Left ventricle myocardium superior (tissue), 1 donor: ENCODE data around the gene PHC2. TPM values are rescaled to one million over a fixed set of nuclear protein-coding genes. Genes with fewer than 3 reads are reported as not detected.
A peak's percentile ranks its signal among the peaks of the same experiment; 100 is the strongest.

Experiments used
- ATAC-seq: fragments of 200-7000 bp; cut with Tn5 transposase; one replicate; pipeline ENCODE4 v1.9.1; 2020; ENCODE audit warnings: mild to moderate bottlenecking, moderate library complexity
- DNase-seq: peaks from one replicate; pipeline ENCODE4 v3.0.0-alpha.2; 2020
- intact Hi-C: fragments of 100-400 bp; cut with micrococcal nuclease; formaldehyde crosslinking; loops from one replicate; pipeline ENCODE4 v1.11.0; 2022
- long read RNA-seq: library from polyadenylated mRNA; unstranded; transcript quantifications from one replicate; pipeline ENCODE4 v2.0.0, GENCODE V29; 2021
- total RNA-seq: library from RNA; stranded (reverse); fragmentation: NEBNext Ultra II Directional; extraction: Animal tissue kit (Norgen Biotek cat#: 25700); gene quantifications from one replicate; pipeline ENCODE4 v1.2.1, GENCODE V29; 2021
- donor health status: DM: no; HTN: yes; CAD: no; lungs with severe emphysema.

PHC2 gene, protein sequence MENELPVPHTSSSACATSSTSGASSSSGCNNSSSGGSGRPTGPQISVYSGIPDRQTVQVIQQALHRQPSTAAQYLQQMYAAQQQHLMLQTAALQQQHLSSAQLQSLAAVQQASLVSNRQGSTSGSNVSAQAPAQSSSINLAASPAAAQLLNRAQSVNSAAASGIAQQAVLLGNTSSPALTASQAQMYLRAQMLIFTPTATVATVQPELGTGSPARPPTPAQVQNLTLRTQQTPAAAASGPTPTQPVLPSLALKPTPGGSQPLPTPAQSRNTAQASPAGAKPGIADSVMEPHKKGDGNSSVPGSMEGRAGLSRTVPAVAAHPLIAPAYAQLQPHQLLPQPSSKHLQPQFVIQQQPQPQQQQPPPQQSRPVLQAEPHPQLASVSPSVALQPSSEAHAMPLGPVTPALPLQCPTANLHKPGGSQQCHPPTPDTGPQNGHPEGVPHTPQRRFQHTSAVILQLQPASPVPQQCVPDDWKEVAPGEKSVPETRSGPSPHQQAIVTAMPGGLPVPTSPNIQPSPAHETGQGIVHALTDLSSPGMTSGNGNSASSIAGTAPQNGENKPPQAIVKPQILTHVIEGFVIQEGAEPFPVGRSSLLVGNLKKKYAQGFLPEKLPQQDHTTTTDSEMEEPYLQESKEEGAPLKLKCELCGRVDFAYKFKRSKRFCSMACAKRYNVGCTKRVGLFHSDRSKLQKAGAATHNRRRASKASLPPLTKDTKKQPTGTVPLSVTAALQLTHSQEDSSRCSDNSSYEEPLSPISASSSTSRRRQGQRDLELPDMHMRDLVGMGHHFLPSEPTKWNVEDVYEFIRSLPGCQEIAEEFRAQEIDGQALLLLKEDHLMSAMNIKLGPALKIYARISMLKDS
- total RNA-seq, result 118 TPM
- long read RNA-seq, transcript PHC2-202 (7 exons, 2,550 nt), result major isoform, 24 of 177 reads
- long read RNA-seq, partial matches to known transcripts, result 26 of 177 reads
- long read RNA-seq, other reads (novel, unspliced or antisense), result 125 of 177 reads

DNA sequence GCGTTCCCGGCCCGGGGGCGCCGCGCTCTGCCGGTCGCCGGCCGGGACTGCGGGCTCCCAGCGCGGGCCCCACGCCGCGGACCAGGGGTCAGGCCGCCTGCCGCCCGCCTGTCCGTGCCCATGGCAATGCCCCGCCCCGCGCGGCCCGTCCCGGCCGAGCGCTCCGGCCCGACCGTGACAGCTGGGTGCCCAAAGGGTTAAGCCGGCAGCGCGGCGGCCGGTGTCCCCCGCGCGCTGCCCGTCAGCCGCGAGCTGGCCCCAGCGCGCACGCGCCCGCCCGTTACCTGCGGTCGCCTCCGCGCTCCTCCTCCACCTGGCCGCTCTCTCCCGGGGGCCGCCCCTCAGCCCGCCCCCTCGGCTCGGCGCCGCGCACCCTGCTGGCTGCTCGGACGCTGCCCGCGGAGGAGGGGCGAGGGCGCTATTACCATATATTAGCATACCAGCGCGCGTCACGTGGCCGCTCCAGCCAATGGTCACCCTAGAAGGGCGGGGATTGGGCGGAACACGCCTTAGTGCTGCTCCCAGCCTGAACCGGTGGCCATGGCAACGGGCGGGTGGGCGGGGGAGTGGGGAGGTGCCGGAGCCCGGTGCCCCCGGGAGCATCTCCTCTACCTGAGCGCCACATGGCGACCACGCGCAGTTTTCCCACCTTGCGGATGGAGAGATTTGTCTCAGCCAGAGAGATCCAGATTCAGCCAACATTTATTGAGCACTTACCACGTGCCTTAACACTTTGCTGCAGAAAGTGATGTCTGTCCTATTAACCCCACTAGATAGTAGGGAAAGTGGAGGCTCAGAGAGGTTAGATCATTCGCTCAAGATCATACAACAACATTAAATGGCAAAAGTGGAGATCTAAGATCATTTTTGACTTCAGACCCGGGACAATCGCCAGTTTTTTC is at the start of gene PHC2:
Gene PHC2, minus strand, starts transcription at position 404 of the 902 bp plus-strand sequence. CDS start 55,556 bp downstream, outside the sequence.
- ATAC-seq (peak; percentile 94), DNase-seq (peak; percentile 99)
- intact Hi-C loops, result no loop called here

DNA sequence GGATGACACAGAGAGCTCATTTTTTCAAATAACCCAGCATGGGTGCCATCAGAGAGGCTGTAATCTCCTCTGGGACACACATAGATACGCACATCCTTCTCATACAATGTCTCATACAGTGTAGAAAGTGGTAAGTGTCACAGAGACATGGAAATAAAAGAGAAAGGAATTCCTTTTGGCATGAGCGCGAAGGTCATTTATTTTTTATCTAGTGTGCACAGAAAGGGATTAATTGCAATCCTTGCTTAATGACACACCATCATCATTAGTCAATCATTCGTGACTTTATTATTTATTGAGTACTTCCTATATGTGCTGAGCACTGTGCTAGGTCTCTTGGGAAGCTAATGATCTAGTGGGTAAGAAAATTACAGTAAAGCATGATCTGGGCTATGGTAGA is 46.6 kb upstream of the PHC2 start:
- intact Hi-C loops, result loop anchor here (10.0 kb wide), 1 partner anchor 137 kb away; no protein-coding TSS in a partner anchor
- DNase-seq, result no peak
- no peak for ATAC-seq

DNA sequence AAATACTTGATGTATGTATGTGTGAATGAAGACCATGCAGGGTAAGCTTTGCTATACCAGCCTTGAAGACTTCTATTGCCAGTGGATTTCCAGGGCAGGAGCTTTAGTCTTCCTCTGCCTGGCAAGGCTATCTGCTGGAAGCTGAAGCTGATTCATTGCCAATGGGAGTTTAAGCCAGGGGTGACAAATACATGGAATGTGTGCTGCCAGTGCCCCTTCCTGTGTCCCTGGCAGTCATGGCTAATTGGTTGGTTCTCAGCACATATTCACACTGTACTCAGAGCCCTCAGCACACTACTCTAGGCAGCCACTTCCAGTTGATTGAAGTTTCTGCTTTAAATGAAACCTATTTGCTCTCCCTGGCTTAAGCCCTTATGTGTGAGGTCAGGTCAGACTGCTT is 43.0 kb upstream of the PHC2 start:
- DNase-seq, result no peak

DNA sequence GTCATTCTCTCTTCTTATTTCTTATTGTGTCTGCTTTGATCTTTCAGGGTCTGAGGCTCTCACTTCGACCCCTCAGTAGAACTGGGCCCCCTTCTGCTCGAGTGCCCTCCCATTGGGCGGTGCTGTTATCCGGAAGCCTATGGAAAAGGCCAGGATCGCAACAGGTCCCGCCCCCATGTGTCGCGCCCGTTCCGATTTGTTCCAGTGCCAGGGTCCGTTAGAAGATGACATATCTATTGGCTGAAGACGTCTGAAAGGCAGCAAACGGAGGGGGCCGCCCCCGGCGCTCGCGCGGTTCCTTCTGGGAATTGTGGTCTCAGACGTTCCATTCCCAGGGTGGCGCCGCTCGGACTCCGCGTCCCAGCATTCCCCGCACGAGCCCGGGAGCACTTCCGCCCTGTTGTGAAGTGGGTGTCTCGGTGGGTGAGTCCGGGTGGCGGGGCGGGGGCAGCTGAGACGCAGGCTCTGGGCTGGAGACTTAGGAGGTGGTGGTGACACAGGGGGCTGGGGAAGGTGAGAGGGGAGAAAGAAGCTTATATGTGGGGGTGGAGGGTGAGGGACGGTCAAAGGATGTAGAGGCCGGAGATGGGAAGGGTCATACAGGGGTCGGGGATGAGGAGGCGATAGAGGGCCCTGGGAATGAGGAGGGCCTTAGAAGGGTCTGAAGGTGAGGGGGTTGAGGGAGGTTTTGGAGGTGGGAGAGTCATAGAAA is 41.5 kb upstream of the PHC2 start, which contains the start of gene ZSCAN20:
Gene ZSCAN20, plus strand, starts transcription at position 377 of the 712 bp plus-strand sequence. CDS start 6,644 bp downstream, outside the sequence.
- intact Hi-C loops, result loop anchor here (5.0 to 10.0 kb wide), 2 partner anchors 100 to 142 kb away; no protein-coding TSS in a partner anchor
- ATAC-seq, result peak; percentile 90
- peak; percentile 99 for DNase-seq

More for the DNA sequence above, 43.0 kb upstream of the PHC2 start:
- peak; percentile 61 for ATAC-seq
- intact Hi-C loops, result loop anchor here (5.0 to 10.0 kb wide), 2 partner anchors 98 to 141 kb away; no protein-coding TSS in a partner anchor

DNA sequence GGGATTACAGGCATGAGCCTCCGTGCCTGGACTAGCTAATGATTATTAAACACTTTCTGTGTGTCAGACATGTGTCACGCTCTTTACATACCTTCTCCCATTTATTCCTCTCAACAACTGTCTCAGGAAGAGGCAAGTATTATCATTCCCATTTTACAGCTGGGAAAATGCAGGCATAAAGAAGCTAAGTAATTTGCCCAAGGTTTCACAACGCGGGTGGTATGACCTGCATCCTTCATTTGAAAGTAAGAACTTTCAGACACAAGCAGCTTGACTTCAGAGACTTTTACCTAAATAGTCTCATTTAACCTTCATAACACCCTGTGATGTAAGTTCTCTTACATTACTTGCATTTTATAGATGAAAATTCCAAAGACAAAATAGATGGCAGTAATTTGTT is 40.5 kb upstream of the PHC2 start:
- no peak for ATAC-seq
- intact Hi-C loops, result loop anchor here (5.0 to 10.0 kb wide), 2 partner anchors 101 to 143 kb away; no protein-coding TSS in a partner anchor
- no peak for DNase-seq

DNA sequence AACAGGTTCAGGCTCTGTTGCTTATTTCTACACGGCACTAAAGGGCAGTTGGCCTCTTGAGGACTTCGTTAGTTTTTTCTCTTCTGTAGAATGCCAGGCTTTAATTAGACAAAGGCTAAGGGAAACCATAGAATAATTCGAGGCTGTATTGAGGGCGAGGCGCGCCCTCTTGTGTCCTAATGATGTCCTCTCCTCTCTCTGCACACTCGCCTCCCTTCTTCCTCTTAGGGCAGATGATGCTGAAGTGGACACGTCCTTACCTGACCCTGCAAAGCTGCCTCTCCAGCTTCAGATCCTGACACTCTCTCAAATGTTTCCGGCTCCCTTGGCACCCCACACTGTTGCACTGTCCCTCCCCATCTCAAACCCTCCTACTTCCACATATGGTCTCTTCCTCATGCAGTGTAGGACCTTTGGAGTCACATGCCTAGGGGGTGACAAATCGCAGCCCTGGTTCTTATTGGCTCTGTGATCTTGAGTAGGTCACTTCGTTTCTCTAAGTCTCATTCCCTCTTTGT is 39.7 kb upstream of the PHC2 start:
- DNase-seq, result peak; percentile 87
- intact Hi-C loops, result loop anchor here (5.0 to 10.0 kb wide), 2 partner anchors 102 to 144 kb away; no protein-coding TSS in a partner anchor
- peak; percentile 62 for ATAC-seq

DNA sequence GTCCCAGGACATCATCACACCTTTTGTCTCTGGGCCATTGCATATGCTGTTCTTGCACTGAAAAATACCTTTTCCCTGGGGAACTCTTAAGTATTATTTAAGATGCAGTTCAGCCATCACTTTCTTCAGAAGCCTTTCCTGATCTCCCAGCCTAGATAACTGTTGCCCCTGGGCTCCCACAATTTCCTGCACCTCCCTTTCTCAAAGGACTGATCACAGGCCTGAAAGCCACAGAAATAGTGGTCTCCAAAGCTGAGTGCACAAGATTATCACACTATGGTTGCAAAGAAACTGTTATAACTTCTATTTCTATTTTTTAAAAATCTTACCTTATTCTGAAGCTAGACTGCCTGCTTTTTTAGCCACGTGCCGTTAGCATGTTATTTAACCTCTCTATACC is 38.8 kb upstream of the PHC2 start:
- DNase-seq (no peak), ATAC-seq (no peak)
- intact Hi-C loops, result loop anchor here (5.0 to 10.0 kb wide), 2 partner anchors 103 to 145 kb away; no protein-coding TSS in a partner anchor

DNA sequence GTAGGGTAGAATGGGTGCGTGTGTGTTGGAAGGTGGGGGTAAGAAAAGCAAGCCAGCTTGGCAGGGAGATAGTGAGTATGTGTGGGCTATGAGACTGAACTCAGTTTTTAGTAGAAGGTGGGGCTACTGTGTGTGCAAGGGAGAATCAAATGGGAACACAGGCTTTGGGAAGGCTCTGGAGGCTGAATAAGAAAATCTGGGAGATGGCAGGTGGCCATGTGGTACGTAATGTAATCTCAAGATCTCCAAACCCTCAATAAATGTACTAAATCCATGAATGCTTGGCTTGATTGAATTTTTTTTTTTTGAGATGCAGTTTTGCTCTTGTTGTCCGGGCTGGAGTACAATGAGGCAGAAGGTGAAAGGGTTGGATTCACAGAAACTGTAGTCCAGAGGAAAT is 38.1 kb upstream of the PHC2 start:
- intact Hi-C loops, result no loop called here
- no peak for DNase-seq
- no peak for ATAC-seq

DNA sequence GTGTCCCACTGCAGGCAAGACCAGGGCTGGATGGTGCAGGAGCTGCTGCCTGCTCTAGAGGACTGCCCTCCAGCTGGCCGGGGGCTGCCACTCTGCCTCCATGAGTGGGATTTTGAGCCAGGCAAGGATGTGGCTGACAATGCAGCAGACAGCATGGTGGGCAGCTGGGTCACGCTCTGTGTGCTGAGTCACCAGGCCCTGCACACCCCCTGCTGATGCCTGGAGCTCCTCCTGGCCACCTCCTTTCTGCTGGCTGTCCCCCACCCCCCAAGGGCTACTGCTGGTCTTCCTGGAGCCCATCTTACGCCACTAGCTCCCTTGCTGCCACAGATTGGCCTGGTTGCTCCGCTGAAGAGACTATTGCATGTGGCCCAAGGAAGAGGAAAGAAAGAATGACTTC is 37.6 kb upstream of the PHC2 start:
- intact Hi-C loops, result no loop called here
- ATAC-seq (no peak), DNase-seq (no peak)

DNA sequence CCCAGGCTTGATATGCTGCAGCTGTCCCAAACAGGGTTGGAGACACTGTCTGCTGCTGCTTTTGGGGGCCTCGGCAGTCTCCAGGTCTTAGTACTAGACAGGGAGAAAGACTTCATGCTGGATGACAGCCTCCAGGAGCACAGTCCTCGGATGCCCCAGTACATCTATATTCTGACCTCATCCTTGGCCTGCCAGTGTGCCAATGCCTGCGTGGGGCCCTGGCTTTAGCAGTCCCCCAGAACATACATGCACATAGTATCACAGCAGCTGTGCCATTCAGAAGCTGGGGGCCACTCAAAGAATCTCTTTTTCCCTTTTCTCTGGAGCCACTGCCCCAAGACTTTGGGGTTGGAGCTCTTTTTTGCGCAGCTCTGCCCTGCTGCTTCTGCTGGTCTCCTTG is 37.1 kb upstream of the PHC2 start:
- intact Hi-C loops, result no loop called here
- ATAC-seq (no peak), DNase-seq (no peak)

DNA sequence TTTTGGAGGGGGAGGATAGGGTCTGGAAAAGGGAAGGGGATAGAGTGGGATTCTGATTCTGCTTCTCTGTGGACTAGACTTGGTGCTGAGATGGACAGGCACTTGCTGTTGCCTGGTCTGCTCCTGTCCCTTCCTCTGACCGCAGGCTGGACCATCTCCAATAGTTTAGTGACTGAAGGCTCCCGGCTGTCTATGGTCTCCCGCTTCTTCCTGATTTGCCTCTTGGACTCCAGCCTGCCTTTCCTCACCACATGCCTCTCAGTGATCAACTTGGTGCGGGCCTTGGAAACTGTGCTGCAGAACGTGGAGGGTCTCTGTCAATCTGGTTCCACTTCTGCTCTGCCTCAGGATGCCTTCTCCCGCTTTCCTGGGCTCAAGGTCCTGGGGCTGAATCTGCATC is 35.3 kb upstream of the PHC2 start:
- DNase-seq, result no peak
- intact Hi-C loops, result no loop called here
- ATAC-seq, result peak; percentile 44

DNA sequence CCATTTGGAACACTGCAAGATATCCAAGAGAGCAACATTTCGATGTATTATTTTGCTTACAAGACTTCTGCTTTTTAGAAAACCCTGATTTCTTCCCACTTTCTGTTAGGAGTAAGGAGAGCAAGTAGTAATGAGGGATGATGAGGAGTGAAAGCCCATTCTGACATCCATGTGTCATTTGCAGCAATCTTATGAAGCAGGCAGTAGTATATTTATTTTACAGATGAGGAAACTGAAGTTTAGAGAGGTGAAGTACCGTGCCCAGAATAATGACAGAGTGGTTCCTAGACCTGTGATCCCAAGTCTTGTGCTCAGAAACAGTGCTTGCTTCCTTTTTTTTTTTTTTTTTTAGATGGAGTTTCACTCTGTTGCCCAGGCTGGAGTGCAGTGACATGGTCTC is 34.4 kb upstream of the PHC2 start:
- intact Hi-C loops, result no loop called here
- ATAC-seq (no peak), DNase-seq (no peak)

DNA sequence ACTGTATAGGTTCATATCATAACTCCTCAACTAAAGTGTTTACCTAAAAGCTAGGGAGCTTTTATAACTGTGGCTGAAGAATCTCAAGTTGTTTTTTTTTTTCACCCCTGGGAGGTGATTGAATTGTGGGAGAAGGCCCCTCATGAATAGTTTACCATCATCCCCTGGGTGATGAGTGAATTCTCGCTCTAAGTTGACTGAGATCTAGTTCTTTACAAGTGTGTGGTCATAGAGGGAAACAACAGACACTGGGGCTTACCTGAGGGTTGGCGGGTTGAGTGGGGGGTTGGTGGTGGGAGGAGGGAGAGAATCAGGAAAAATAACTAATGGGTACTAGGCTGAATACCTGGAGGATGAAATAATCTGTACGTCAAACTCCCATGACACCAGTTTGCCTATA is 33.7 kb upstream of the PHC2 start:
- no peak for DNase-seq
- intact Hi-C loops, result no loop called here
- no peak for ATAC-seq

DNA sequence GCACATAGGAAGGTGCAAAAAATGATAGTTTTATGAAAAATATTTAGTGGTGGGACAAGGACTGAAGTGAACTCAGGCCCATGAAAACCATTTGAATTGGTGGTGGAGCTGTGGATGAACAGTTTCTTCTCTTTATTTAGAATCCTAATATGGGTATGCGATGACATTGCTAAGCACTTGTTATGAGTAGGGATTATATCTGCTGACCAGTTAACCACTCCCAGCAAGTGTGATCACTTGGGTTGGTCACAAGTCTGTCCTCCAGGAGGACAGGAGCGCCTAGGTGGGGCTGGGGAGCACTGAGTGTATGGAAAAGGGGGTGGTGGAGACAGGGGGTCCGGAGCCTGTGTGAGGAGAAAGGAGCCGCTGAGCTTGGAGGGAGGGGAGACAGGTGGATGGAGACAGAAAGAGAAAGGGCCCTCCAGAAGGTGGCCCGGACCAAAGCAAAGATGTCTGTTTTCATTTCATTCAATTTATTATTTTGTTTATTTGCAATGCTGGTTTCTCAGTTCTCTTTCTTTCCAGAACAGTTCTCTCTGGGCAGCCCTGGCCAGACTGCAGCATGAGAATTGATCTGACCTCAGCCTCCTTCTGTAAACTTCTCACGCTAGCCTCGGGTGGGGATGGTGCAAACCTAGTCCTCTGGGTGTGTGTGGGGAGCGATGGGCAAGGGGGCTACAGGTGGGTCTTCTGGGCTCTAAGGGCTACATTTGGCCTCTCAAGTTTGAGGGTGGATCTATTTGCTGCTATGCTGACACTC is 31.7 kb upstream of the PHC2 start:
- intact Hi-C loops, result no loop called here
- DNase-seq (no peak), ATAC-seq (no peak)

DNA sequence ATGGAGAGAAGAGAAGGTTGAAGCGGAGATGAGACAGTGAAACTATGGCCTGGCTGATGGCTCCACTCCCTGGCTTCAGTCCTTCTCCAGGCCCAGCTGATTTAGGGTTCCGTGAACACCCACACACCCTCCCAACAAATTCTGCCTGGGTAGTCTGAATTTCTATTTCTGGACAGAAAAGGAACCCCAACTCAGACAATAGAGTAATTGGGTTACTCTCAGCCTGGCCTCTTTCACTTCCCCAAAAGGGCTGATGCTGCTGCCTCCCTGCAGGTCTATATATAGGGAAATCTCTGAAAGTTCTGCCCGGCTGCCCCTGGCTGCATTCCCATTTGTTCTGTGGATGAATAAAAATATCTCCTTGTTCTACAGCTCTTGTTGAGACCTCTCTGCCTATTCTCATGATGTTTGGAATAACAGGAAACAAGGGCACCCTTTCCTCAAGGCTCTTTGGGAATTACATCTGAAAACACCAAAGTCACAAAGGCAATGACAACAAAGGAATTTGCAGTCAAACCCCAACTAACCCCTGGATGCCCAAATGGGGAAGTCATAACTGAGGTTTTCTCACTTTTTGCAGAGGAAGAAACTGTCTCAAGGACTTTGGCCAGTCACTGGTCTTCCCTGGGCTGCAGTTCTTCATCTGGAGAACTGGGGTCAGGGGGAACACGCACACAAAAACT is 30.2 kb upstream of the PHC2 start:
- intact Hi-C loops, result no loop called here
- ATAC-seq, result peak; percentile 79

DNA sequence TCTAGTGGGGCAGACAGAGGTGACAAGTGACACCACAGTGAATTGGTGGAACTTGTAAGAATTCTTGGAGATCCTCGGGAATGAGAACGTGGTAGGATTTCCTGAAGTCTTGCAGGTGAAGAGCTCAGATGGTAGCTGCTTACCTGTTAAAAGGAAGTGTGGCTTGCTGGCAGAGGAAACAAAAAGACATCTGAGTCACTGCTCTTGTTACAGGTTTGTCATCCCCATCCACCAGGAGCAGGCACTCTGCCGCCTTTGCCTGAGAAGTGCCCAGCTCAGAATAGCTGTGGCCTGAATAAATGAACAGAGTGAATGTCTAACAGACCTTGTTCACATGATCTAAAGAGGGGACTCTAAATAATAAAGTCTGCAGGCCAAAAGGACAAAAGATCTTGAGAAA is 29.2 kb upstream of the PHC2 start:
- intact Hi-C loops, result no loop called here
- ATAC-seq (peak; percentile 38), DNase-seq (no peak)

More for the DNA sequence above, 30.2 kb upstream of the PHC2 start:
- peak; percentile 73 for DNase-seq
